Right lung (tissue), 5 donors: ENCODE results near the gene GPER1. TPM values are rescaled to one million over a fixed set of nuclear protein-coding genes. Genes with fewer than 3 reads are reported as not detected.
"Not testable (repeated sequence)": the region's sequence is repeated elsewhere in the genome, so short reads cannot be mapped to it uniquely, and the experiment has no call there.

Experiments used
- DNase-seq, 2 donors: peaks; one replicate each; pipeline ENCODE4 v3.0.0-alpha.2; 2013
- polyA plus RNA-seq, 5 donors: library from polyadenylated mRNA; unstranded; fragments of 120-200 nt; gene quantifications; one replicate each; pipeline versions ENCODE4 v1.2.1 to v1.2.3, GENCODE V29; 2013; ENCODE audit warnings: inconsistent platforms in 1 of 5, low replicate concordance in 1 of 5; ENCODE audit not compliant: insufficient read length in 5 of 5, insufficient read depth in 1 of 5

The GPER1 gene
- polyA plus RNA-seq, 5 donors: 3.9 to 9.6 (median 5.8) TPM

GRCh38 chr7:1101563-1102431, 13.9 kb downstream of the GPER1 start:
- no peak for DNase-seq

- DNase-seq: no peak
Measured at GRCh38 chr7:1103009-1103788, 15.3 kb downstream of the GPER1 start.

GRCh38 chr7:1103789-1104515, 16.0 kb downstream of the GPER1 start:
- DNase-seq: no peak

GRCh38 chr7:1104516-1105179, 16.7 kb downstream of the GPER1 start:
- no peak for DNase-seq

DNA sequence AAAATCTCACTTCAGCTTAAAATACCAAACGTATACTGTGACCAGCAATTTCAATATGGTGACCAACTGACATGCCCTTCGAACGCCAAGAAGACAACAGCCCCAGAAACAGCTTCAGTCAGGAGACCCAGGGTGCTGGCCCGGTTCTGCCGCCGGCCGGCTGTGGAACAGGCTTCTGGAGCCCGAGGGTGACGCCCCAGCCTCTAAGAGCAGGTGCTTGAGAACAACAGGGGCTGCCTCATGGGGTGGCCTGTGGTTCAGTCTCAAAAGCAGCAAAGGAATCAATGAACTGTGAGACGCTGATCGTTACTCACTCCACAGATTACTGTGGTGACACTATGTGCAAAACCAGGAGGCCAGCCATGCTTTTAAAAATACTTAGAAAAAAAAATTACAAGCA, 17.3 kb downstream of the GPER1 start:
- no peak for DNase-seq

GRCh38 chr7:1106063-1106792, 18.3 kb downstream of the GPER1 start:
- DNase-seq: no peak

- no peak for DNase-seq
Measured at GRCh38 chr7:1106793-1107421, 19.0 kb downstream of the GPER1 start.

- DNase-seq: no peak
Measured at GRCh38 chr7:1108264-1108920, 20.5 kb downstream of the GPER1 start.

DNA sequence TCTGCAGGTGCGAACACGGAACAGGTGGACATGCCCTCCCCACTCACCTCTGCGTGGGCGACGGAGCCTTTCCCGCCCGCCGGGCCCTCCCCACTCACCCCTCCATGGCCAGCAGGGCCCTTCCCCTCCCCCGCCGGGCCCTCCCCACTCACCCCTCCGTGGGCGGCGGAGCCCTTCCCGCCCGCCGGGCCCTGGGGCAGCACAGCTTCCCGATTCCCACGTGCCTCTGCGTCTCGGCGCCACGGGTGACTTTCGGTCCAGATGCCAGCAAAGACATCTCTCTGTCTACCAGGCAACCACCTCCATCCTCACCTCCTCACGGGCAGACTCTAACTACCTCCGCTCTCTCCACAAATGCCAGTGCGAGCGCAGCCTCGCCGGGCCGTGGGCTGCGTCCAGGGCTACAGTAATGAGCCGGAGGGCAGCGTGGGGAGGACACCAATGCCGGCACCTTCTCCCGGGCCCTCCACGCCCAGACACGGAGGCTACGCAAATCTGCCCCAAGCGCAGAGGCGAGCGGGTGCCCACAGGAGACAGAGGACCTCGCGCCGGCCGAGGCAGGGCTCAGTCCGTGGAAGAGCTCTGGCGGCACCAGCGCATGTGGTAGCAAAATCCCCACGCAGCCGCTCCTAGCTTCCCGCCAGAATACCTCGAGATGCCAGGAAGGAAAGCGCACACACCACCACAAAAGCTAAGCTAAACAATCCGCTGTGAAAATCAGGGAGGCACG, 21.8 kb downstream of the GPER1 start:
- DNase-seq: no peak

DNA sequence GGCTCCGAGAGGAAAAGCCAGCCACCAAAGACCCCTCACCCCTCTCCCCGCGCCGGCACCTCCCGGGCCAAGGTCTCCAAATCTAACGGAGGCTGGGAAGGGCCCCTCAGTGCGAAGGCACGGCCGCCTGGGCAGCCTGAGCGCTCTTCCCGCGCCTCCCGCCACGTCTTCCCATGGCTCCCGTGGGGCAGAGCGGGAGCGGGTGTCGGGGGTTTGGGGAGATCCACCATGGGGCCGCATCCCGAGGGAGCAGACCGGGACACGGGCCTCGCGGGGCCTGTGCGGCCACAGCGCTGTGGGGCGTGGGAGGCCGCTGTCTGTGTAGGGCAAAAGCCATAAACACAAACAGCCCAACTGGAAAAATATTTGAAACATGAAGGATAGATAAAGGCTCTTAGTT, 22.4 kb downstream of the GPER1 start:
- DNase-seq: no peak

GRCh38 chr7:1111156-1111555, 23.2 kb downstream of the GPER1 start:
- DNase-seq: no peak

DNA sequence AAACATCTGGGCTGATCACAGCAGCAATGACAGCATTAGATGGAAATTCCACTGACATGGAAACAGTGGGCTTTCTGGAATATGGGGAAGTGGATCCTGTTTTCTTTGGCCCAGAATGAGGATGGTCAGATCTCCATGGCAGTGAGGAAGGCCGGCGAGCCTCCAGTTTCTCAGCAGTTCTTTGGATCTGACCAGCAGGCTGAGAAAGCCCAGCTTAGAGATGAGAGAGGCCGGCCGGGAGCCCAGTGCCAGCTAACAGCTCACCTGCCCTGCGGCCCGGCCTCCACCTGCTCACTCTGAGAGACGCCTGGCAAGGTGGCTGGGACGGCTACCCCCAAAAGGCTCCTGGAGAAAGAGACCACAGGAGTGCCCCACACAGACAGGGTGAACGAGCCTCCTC, 24.2 kb downstream of the GPER1 start:
- no peak for DNase-seq

DNA sequence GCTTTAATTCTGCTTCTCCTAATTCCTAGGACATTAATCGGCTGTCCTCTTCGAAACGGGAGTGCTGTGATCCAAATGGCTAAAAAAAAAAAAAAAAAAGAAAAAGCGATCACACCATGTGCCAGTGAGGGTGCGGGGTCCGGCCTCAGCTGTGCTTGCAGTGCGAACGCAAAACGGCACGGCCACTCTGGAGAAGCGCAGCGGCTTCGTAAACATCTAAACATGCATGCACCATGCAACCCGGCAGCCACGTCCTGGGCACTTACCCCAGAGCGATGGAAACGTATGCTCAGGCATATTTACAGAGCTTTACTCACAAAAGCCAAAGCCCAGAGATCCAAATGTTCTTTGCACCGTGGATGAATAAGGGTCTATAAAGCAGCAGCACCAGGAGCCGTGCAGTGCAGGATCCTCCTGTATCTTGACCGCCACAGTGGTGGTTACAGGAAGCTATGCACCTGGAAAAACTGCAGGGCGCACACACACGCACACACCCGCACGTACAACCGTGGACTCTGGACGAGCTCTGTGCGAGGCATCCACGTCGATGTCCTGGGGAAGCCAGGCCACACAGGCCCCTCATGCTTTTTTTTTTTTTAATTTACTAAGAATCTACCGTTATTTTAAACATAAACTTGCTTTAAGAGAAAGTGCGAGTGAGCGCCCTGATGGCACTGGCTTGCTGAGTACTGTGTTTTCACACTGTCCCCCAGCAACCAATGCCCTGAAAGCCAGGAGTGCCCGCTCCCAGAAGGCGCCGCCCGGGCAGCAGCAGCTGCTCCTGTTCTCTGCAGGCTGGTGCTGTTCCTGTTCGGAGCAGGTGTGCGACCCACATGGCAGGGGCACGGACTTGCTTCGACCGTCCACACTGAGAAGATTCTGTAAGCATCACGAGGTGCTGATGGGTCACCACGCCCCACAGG, 25.0 kb downstream of the GPER1 start:
- DNase-seq: no peak

DNA sequence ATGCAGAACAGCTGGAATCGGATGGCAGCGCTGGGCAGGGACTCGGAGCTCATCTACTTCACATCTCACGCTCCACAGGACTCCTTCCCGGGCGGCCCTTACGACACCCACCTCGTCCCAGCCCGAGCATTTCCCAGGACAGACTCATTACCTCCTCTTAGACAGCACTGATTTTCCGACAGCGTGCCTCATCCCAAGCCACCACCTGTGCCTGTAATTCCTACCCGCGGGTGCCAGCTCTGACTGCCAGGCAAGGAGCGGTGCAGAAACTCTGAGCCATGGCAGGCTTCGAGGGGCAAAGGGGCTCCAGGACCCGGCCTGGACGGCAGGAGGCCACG, 25.6 kb downstream of the GPER1 start:
- no peak for DNase-seq

DNA sequence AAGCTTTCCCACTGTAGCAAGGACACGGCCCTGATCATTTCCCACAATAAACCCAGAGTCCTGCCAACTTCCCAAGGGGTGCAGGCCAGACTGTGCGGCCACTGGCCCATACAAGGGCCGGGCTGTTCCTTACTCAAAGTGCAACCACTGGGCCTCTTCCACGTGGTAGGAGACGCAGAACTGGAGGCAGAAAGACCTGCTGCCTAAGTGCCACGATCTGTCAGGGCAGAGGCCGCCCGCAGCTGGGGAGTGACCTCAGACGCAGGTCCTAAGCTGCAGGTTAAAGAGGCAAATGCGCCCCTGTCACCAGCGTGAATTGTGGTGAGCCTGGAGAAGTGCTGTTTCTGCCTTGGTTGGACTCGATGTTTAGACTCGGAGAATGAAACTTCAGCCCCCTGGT, 26.2 kb downstream of the GPER1 start:
- DNase-seq: no peak

DNA sequence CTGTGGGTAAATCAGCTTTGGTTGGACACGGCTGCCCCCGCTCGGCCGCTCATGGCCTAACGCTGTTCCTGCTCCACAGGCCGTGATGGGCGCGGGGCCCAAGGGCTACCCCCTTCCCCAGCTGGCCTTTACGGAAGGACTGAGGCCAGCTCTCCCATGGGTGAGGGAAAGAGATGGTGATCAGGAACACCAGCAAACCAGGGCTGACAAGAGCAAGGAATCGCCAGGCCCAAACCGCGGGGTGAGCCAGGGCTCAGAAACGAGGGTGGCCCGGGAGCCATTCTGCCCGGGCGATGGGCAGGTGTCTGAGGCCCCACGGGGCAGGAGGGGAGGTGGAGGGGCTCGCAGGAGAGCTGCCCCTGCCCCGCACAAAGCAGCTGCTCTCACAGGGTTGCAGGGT, 26.6 kb downstream of the GPER1 start:
- DNase-seq: no peak

- not testable (repeated sequence) for DNase-seq
Measured at GRCh38 chr7:1115171-1116045, 27.5 kb downstream of the GPER1 start.
